Thyroid gland (tissue), 4 donors: Measurements from ENCODE around the gene SRPK3. TPM values are rescaled to one million over a fixed set of nuclear protein-coding genes. Genes with fewer than 3 reads are reported as not detected.

Experiments
- DNase-seq, 2 donors: peaks; one replicate each; pipeline ENCODE4 v3.0.0-alpha.2; 2019
- H3K27ac ChIP-seq, 3 donors: fragments of 200-600 bp; sonication (generic); 1 replicate in 2 of 3; 2 replicates in 1 of 3; pipeline ENCODE4 v1.5.1; 2016 to 2019; ENCODE audit warnings: mild to moderate bottlenecking in 1 of 3, moderate library complexity in 1 of 3
- H3K27me3 ChIP-seq: fragments of 200-600 bp; sonication (generic); one replicate; pipeline ENCODE4 v1.5.1; 2019
- H3K36me3 ChIP-seq, 2 donors: fragments of 200-600 bp; sonication (generic); one replicate each; pipeline ENCODE4 v1.5.1; 2016 to 2019
- H3K4me1 ChIP-seq, 2 donors: fragments of 200-600 bp; sonication (generic); one replicate each; pipeline ENCODE4 v1.5.1; 2017 to 2019
- H3K4me3 ChIP-seq, 3 donors: fragments of 200-600 bp; sonication (generic); replicated peaks in 1 of 3; 1 replicate in 2 of 3; 2 replicates in 1 of 3; pipeline ENCODE4 v1.5.1; 2016; ENCODE audit warnings: mild to moderate bottlenecking in 1 of 3
- H3K9me3 ChIP-seq: fragments of 200-600 bp; sonication (generic); one replicate; pipeline ENCODE4 v1.5.1; 2017
- POLR2A ChIP-seq, 2 donors: fragments of 450-650 bp; IDR thresholded peaks; one replicate each; pipeline ENCODE4 v1.6.1; 2017; ENCODE audit warnings: antibody characterized with exemption in 2 of 2, mild to moderate bottlenecking in 2 of 2, moderate library complexity in 1 of 2
- WGBS, 2 donors: methylation state at CpG; one replicate each; pipeline ENCODE4 v1.1.5; 2017; 5-methylcytosine and 5-hydroxymethylcytosine counted together
- intact Hi-C: fragments of 100-400 bp; cut with DNase I; formaldehyde crosslinking; loops from one replicate; pipeline ENCODE4 v1.15.1; 2023
- total RNA-seq, 4 donors: library from RNA; depleted of rRNA; stranded (reverse); fragments of >200 nt; gene quantifications; one replicate each; pipeline ENCODE4 v1.2.3, GENCODE V29; 2016
- TF ChIP-seq, protein P1 (sequence below), 6 experiments: fragments of 200-600 bp in 3 of 6; fragments of 450-650 bp in 3 of 6; sonication (generic) in 3 of 6; IDR thresholded peaks; one replicate each; pipeline ENCODE4 v1.5.1; 2016 to 2019; ENCODE audit warnings: antibody characterized with exemption in 6 of 6, mild to moderate bottlenecking in 2 of 6, inconsistent platforms in 1 of 6, moderate library complexity in 1 of 6

SRPK3 gene
- total RNA-seq, 4 donors from 2014 or later = 0.22 TPM; not detected in 3

GRCh38 chrX:153782871-153783270 lies 2.0 kb downstream of the SRPK3 start:
- no CpG with 5 or more reads among the region's 14 CpGs for WGBS, 2 donors
- no peak overlapping the region for H3K4me3 ChIP-seq
- peaks cover 0 to 11% of the 10 kb centered on the region in 2 donors for H3K36me3 ChIP-seq
- no peaks in the 10 kb centered on the region for H3K9me3 ChIP-seq
- DNase-seq = no peak
- no peaks in the 10 kb centered on the region for H3K4me1 ChIP-seq
- TF ChIP-seq POLR2A (IDR thresholded peaks at IDR 0.05) = no peak
- TF ChIP-seq, protein P1, sequence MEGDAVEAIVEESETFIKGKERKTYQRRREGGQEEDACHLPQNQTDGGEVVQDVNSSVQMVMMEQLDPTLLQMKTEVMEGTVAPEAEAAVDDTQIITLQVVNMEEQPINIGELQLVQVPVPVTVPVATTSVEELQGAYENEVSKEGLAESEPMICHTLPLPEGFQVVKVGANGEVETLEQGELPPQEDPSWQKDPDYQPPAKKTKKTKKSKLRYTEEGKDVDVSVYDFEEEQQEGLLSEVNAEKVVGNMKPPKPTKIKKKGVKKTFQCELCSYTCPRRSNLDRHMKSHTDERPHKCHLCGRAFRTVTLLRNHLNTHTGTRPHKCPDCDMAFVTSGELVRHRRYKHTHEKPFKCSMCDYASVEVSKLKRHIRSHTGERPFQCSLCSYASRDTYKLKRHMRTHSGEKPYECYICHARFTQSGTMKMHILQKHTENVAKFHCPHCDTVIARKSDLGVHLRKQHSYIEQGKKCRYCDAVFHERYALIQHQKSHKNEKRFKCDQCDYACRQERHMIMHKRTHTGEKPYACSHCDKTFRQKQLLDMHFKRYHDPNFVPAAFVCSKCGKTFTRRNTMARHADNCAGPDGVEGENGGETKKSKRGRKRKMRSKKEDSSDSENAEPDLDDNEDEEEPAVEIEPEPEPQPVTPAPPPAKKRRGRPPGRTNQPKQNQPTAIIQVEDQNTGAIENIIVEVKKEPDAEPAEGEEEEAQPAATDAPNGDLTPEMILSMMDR (IDR thresholded peaks at IDR 0.05) = no peak
- no peak overlapping the region for H3K27ac ChIP-seq
- no peaks in the 10 kb centered on the region for H3K27me3 ChIP-seq
- intact Hi-C loops = no loop called here

GRCh38 chrX:153783378-153784013 lies 2.7 kb downstream of the SRPK3 start:
- 59 to 79% methylated on average over 7 to 13 of the region's 24 CpGs for WGBS, 2 donors
- intact Hi-C loops = no loop called here
- Histone ChIP-seq H3K27me3 (no peaks in the 10 kb centered on the region), H3K4me1 (no peaks in the 10 kb centered on the region), H3K4me3 (no peak overlapping the region), H3K36me3 (peaks cover 0 to 11% of the 10 kb centered on the region in 2 donors), H3K9me3 (no peaks in the 10 kb centered on the region), H3K27ac (no peak overlapping the region)
- no peak for DNase-seq
- TF ChIP-seq, protein P1 (IDR thresholded peaks at IDR 0.05) = no peak
- no peak for TF ChIP-seq POLR2A (IDR thresholded peaks at IDR 0.05)

GRCh38 chrX:153784325-153784967 lies 3.6 kb downstream of the SRPK3 start:
- Histone ChIP-seq H3K36me3 (peaks cover 0 to 11% of the 10 kb centered on the region in 2 donors), H3K9me3 (no peaks in the 10 kb centered on the region), H3K27me3 (no peaks in the 10 kb centered on the region), H3K4me3 (no peak overlapping the region), H3K4me1 (no peaks in the 10 kb centered on the region), H3K27ac (no peak overlapping the region)
- intact Hi-C loops = no loop called here
- no peak for TF ChIP-seq POLR2A (IDR thresholded peaks at IDR 0.05)
- TF ChIP-seq, protein P1 (IDR thresholded peaks at IDR 0.05) = no peak
- WGBS, 2 donors = 87% methylated on average over 3 of the region's 27 CpGs; no CpG with 5 or more reads in 1 of the 2 donors
- no peak for DNase-seq

DNA sequence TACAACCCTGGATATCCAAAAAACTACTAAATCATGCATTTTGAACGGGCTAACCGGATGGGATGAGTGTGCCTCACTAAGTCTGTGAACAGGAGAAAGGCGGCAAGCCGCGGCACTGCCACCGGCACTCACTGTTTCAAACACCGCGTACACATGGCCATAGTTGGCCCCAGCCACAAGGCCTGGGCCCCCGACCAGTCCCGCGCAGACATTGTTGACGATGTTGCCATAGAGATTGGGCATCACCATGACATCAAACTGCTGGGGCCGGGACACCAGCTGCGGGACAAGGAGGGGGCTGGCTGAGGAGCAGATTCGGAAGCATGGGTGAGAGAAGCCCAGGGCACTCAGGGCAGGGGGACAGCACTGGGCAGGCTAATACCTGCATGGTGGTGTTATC lies 5.8 kb downstream of the SRPK3 start:
- DNase-seq = no peak
- peaks cover 0 to 11% of the 10 kb centered on the region in 2 donors for H3K36me3 ChIP-seq

GRCh38 chrX:153789654-153790053 lies 8.8 kb downstream of the SRPK3 start:
- Histone ChIP-seq H3K9me3 (no peaks in the 10 kb centered on the region), H3K36me3 (peaks cover 0 to 11% of the 10 kb centered on the region in 2 donors), H3K4me1 (peaks cover 0 to 9% of the 10 kb centered on the region in 2 donors), H3K27ac (no peak overlapping the region), H3K27me3 (no peaks in the 10 kb centered on the region), H3K4me3 (no peak overlapping the region)
- WGBS, 2 donors = 93% methylated on average over 9 of the region's 12 CpGs; no CpG with 5 or more reads in 1 of the 2 donors
- intact Hi-C loops = no loop called here
- DNase-seq = no peak
- TF ChIP-seq, protein P1 (IDR thresholded peaks at IDR 0.05) = no peak
- no peak for TF ChIP-seq POLR2A (IDR thresholded peaks at IDR 0.05)

More for the DNA sequence above, 5.8 kb downstream of the SRPK3 start:
- Histone ChIP-seq H3K4me1 (no peaks in the 10 kb centered on the region), H3K27me3 (no peaks in the 10 kb centered on the region), H3K4me3 (no peak overlapping the region), H3K9me3 (no peaks in the 10 kb centered on the region), H3K27ac (no peak overlapping the region)
- TF ChIP-seq POLR2A (IDR thresholded peaks at IDR 0.05) = no peak
- intact Hi-C loops = no loop called here
- 53 to 60% methylated on average over 1 to 3 of the region's 15 CpGs for WGBS, 2 donors
